Lower leg skin (tissue), 4 donors: ENCODE data around the gene CRISPLD2. TPM values are rescaled to one million over a fixed set of nuclear protein-coding genes. Genes with fewer than 3 reads are reported as not detected.
A peak's percentile ranks its signal among the peaks of the same experiment; 100 is the strongest.
"Not testable (repeated sequence)": the region's sequence is repeated elsewhere in the genome, so short reads cannot be mapped to it uniquely, and the experiment has no call there.

Source experiments
- DNase-seq, 2 donors: peaks; one replicate each; pipeline ENCODE4 v3.0.0-alpha.2; 2019; ENCODE audit warnings: low spot score in 2 of 2
- H3K4me3 ChIP-seq: fragments of 200-600 bp; sonication (generic); 2 replicates; pipeline ENCODE4 v1.5.1; 2017; ENCODE audit warnings: mild to moderate bottlenecking, low read depth; ENCODE audit not compliant: poor library complexity, severe bottlenecking
- POLR2A ChIP-seq, 2 donors: fragments of 450-650 bp; IDR thresholded peaks; one replicate each; pipeline ENCODE4 v1.6.1; 2016 to 2017; ENCODE audit warnings: antibody characterized with exemption in 2 of 2, mild to moderate bottlenecking in 1 of 2, moderate library complexity in 1 of 2
- WGBS, 2 donors: methylation state at CpG; one replicate each; pipeline ENCODE4 v1.1.5; 2018; 5-methylcytosine and 5-hydroxymethylcytosine counted together
- intact Hi-C: fragments of 100-400 bp; cut with DNase I; formaldehyde crosslinking; loops from one replicate; pipeline ENCODE4 v1.15.0; 2023; ENCODE audit warnings: low total_unique reads
- total RNA-seq, 4 donors: library from RNA; depleted of rRNA; stranded (reverse); fragments of >200 nt; gene quantifications; one replicate each; pipeline ENCODE4 v1.1.0, GENCODE V29; 2016
- TF ChIP-seq, protein P1 (sequence below), 3 donors: fragments of 450-650 bp; IDR thresholded peaks; one replicate each; pipeline ENCODE4 v1.5.1; 2016; ENCODE audit warnings: antibody characterized with exemption in 3 of 3, mild to moderate bottlenecking in 3 of 3, moderate library complexity in 2 of 3

Gene CRISPLD2
- total RNA-seq, 4 donors from 2014 or later: 48.0 to 105 (median 69.5) TPM

- DNase-seq: no peak
- intact Hi-C loops: no loop called here
Observed at GRCh38 chr16:84932681-84933080, 112.9 kb downstream of the CRISPLD2 start.

DNA sequence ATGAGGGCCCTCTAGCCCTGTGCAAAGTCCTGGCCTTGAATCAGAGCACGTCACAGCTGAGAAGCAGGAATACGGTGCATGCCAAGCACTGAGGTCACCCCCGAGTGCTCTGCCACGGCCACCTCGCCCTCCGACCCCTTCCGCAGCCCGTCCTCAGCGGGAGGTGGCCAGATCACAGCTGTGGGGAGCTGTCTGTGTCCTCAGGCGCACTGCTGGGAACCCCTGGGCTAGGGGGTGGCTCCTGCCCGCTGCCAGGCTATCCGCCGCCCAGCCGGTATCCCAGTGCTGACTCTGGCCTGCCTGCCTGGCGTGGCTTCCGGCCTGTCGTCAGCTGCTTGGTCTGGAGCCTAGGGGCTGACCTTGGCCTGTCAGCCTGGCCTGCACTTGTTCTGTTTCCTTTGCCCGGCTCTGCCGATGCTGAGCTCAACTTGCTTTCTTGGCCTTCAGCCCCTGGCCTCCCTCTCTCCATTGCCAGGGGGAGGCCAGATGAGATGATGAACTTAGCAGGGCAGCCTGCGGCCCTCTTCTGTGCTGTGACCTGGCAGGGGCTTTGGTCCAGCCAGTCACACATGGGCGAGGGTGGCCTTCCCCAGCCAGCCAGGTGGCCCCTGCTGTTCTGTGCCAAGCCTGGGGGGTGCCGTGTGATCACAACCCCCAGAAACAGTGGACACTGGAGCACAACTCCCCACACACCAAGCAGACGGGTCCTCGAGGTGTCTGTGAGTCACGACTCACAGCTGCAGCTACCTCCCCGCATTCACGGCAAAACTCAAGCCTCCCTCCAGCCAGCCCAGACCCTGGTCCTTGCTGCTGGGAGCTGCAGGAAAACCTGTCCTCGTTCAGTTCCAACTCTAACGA is 114.2 kb downstream of the CRISPLD2 start:
- intact Hi-C loops: no loop called here
- no peak overlapping the region for H3K4me3 ChIP-seq

More at GRCh38 chr16:84932681-84933080, 112.9 kb downstream of the CRISPLD2 start:
- TF ChIP-seq, protein P1, sequence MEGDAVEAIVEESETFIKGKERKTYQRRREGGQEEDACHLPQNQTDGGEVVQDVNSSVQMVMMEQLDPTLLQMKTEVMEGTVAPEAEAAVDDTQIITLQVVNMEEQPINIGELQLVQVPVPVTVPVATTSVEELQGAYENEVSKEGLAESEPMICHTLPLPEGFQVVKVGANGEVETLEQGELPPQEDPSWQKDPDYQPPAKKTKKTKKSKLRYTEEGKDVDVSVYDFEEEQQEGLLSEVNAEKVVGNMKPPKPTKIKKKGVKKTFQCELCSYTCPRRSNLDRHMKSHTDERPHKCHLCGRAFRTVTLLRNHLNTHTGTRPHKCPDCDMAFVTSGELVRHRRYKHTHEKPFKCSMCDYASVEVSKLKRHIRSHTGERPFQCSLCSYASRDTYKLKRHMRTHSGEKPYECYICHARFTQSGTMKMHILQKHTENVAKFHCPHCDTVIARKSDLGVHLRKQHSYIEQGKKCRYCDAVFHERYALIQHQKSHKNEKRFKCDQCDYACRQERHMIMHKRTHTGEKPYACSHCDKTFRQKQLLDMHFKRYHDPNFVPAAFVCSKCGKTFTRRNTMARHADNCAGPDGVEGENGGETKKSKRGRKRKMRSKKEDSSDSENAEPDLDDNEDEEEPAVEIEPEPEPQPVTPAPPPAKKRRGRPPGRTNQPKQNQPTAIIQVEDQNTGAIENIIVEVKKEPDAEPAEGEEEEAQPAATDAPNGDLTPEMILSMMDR (IDR thresholded peaks at IDR 0.05): no peak
- TF ChIP-seq POLR2A (IDR thresholded peaks at IDR 0.05): no peak
- WGBS, 2 donors: 45 to 72% methylated on average over 2 to 5 of the region's 5 CpGs
- no peak overlapping the region for H3K4me3 ChIP-seq

DNA sequence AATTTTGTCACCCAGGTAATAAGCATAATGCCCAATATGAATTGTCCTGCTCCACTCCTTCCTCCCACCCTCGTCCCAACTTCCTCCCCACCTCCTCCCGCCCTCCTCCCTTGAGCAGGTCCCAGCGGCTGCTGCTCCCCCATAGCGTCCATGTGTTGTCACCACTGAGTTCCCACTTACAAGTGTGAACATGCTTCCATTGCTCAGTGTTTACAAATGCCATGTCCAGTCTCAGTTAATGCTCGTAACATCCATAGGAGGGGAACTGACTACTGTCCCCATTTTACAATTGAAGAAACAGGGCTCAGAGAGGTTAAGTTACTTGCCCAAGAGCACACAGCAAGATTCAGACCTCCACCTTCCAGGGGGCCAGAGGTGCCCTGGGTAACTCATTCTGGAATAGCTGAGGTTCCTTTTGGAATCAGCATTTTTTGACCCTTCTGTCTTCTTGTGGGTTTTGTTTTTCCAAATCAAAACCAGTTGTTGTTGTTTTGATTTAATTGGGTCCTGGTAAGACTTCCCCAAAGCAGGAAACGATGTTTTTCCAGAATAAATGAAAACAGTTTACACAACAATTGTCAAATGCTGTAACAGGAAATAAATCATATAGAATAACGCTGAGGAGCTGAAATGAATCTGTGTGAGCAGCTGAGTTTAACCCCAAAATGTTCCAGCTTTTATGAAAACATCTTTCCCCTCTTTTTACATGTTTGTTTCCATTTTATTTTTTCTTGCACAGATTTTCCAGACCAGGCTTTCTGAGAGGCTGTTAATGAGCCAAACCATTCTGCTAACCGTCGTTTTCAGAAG is 117.6 kb downstream of the CRISPLD2 start:
- DNase-seq: no peak
- H3K4me3 ChIP-seq: no peak overlapping the region
- intact Hi-C loops: no loop called here
- 55 to 58% methylated on average over 9 of the region's 9 CpGs for WGBS, 2 donors
- TF ChIP-seq, protein P1 (IDR thresholded peaks at IDR 0.05): no peak
- TF ChIP-seq POLR2A (IDR thresholded peaks at IDR 0.05): no peak

More for the DNA sequence above, 114.2 kb downstream of the CRISPLD2 start:
- TF ChIP-seq POLR2A (IDR thresholded peaks at IDR 0.05): no peak
- TF ChIP-seq, protein P1 (IDR thresholded peaks at IDR 0.05): no peak
- DNase-seq: peak in 1 of 2 donors; percentile 94
- WGBS, 2 donors: 62 to 63% methylated on average over 27 to 29 of the region's 29 CpGs

GRCh38 chr16:84938616-84939015 is 118.8 kb downstream of the CRISPLD2 start:
- H3K4me3 ChIP-seq, DNase-seq, intact Hi-C loops: not testable (repeated sequence)
- 85 to 87% methylated on average over 6 of the region's 6 CpGs for WGBS, 2 donors

DNA sequence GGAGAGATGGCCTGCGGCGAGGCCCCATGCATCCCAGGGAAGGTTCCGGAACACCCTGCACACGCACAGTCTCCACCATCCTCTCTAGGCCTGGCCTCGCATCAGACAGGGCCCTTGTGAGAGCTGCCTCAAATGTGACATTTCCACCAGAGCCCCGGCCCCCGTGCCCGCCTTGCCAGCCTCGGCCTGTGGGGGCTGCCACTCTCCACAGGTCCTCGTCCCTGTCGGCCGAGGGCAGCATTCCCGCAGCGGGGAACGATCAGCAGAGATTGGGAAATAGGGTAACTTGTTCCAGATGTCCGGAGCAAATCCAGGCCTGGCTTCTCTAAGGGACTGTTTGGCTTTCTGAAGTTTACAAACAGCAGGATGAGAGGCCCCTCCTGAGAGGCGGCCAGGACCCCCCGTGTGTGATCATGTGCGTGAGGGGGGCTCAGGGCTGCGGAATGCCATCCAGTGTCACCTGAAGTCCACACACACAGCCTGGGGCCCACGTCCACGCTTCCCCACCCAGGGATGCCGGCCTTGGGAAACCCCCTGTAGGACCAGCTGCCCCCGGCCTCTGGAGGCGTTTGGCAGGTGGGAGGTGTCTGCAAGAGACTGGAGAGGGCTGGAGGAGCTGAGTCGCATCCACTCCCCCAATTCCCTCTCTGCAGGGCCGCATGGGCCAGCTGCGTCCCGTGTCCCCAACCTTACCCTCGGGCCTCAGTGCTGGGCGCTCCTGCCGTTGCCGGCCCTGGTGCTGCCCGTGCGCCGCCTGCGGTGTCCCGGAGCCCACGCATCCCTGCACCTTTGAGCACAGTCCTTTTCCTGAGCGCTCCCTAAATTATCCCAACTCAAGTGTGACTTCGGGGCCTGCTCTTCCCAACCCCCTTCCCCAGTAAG is 121.1 kb downstream of the CRISPLD2 start:
- intact Hi-C loops: no loop called here
- DNase-seq: peak; percentile 55 to 92
- TF ChIP-seq, protein P1 (IDR thresholded peaks at IDR 0.05): no peak
- TF ChIP-seq POLR2A (IDR thresholded peaks at IDR 0.05): no peak
- no peak overlapping the region for H3K4me3 ChIP-seq
- WGBS, 2 donors: 69 to 79% methylated on average over 40 of the region's 41 CpGs
